Left renal cortex interstitium (tissue), 4 donors: Measurements from ENCODE around the gene ZFYVE16. TPM values are rescaled to one million over a fixed set of nuclear protein-coding genes. Genes with fewer than 3 reads are reported as not detected.
"Not testable (repeated sequence)": the region's sequence is repeated elsewhere in the genome, so short reads cannot be mapped to it uniquely, and the experiment has no call there.

Experiments used
- DNase-seq, 4 donors: peaks; one replicate each; pipeline ENCODE4 v3.0.0-alpha.2; 2013; ENCODE audit warnings: low read depth in 4 of 4, low spot score in 2 of 4, missing footprints in 1 of 4
- polyA plus RNA-seq, 4 donors: library from polyadenylated mRNA; unstranded; fragments of 120-200 nt; gene quantifications; one replicate each; pipeline ENCODE4 v1.2.1, GENCODE V29; 2013; ENCODE audit not compliant: insufficient read length in 4 of 4

ZFYVE16 gene
- polyA plus RNA-seq, 4 donors = 56.0 to 95.0 (median 68.6) TPM

GRCh38 chr5:80482578-80482977, 74.7 kb downstream of the ZFYVE16 start:
- no peak for DNase-seq

GRCh38 chr5:80483636-80484232, 75.9 kb downstream of the ZFYVE16 start:
- no peak for DNase-seq

- DNase-seq = no peak
Measured at GRCh38 chr5:80487444-80487828, 79.6 kb downstream of the ZFYVE16 start.

GRCh38 chr5:80487829-80488721, 80.2 kb downstream of the ZFYVE16 start, which contains the start of gene FAM151B:
FAM151B (plus strand) TSS chr5:80488100; CDS start chr5:80488124, 24 bp downstream.
- DNase-seq = peak; percentile 79 to 88 (median 83)

GRCh38 chr5:80491296-80491695, 83.4 kb downstream of the ZFYVE16 start:
- DNase-seq = no peak

- no peak for DNase-seq
Measured at GRCh38 chr5:80492741-80493140, 84.9 kb downstream of the ZFYVE16 start.

- DNase-seq = not testable (repeated sequence)
Measured at GRCh38 chr5:80493443-80493842, 85.6 kb downstream of the ZFYVE16 start.

GRCh38 chr5:80495891-80496290, 88.0 kb downstream of the ZFYVE16 start:
- DNase-seq = no peak

GRCh38 chr5:80502800-80503199, 94.9 kb downstream of the ZFYVE16 start:
- DNase-seq = no peak

GRCh38 chr5:80503641-80504040, 95.8 kb downstream of the ZFYVE16 start:
- DNase-seq = no peak

- no peak for DNase-seq
Measured at GRCh38 chr5:80504833-80505232, 97.0 kb downstream of the ZFYVE16 start.

GRCh38 chr5:80507663-80508062, 99.8 kb downstream of the ZFYVE16 start:
- no peak for DNase-seq

GRCh38 chr5:80508844-80509243, 101.0 kb downstream of the ZFYVE16 start:
- DNase-seq = no peak

GRCh38 chr5:80509362-80509761, 101.5 kb downstream of the ZFYVE16 start:
- no peak for DNase-seq

- DNase-seq = no peak
Measured at GRCh38 chr5:80516826-80517225, 109.0 kb downstream of the ZFYVE16 start.

Other genes with a start within 250 kb of the ZFYVE16 start
- gene SERINC5, start 152.0 kb upstream of the ZFYVE16 start, polyA plus RNA-seq = 10 to 100 TPM; 49.6 to 63.7 (median 51.7) TPM
- gene SPZ1, start 88.1 kb upstream of the ZFYVE16 start, polyA plus RNA-seq = not detected
- gene FAM151B, start 80.0 kb downstream of the ZFYVE16 start, polyA plus RNA-seq = 1 to 10 TPM; 2.2 to 3.3 (median 2.9) TPM
- under 1 TPM; 0.17 to 0.33 (median 0.22) TPM for gene ANKRD34B, start 162.2 kb downstream of the ZFYVE16 start, polyA plus RNA-seq
- 10 to 100 TPM; 18.6 to 24.0 (median 21.3) TPM for gene MSH3, start 246.6 kb downstream of the ZFYVE16 start, polyA plus RNA-seq
- gene DHFR, start 246.9 kb downstream of the ZFYVE16 start, polyA plus RNA-seq = 10 to 100 TPM; 68.8 to 74.3 (median 70.3) TPM